SK-N-SH treated with all-trans-retinoic acid at 6 μM for 48 hours (cell line): ENCODE results near the gene CYP3A7.
"Not testable (repeated sequence)": the region's sequence is repeated elsewhere in the genome, so short reads cannot be mapped to it uniquely, and the experiment has no call there.

Experiments used
- ATAC-seq: fragments of 200-7000 bp; cut with Tn5 transposase; 3 replicates; pipeline ENCODE4 v1.9.1; 2020; ENCODE audit warnings: mild to moderate bottlenecking, moderate library complexity
- ARNTL ChIP-seq: fragments of 450-650 bp; formaldehyde crosslinking; IDR thresholded peaks from 2 replicates; pipeline ENCODE4 v1.5.0; 2020; ENCODE audit warnings: low read depth, mild to moderate bottlenecking, moderate library complexity, borderline replicate concordance
- CSDC2 ChIP-seq: fragments of 250-450 bp; sonication (Bioruptor Pico); IDR thresholded peaks from 2 replicates; pipeline ENCODE4 v1.5.0; 2020; ENCODE audit warnings: mild to moderate bottlenecking, moderate library complexity
- ESRRG ChIP-seq: fragments of 250-450 bp; sonication (Bioruptor Pico); IDR thresholded peaks from 2 replicates; pipeline ENCODE4 v1.6.1; 2021; ENCODE audit warnings: mild to moderate bottlenecking
- ISL1 ChIP-seq: fragments of 250-450 bp; sonication (Bioruptor Pico); IDR thresholded peaks from 2 replicates; pipeline ENCODE4 v2.1.2; 2022; ENCODE audit warnings: mild to moderate bottlenecking, moderate library complexity
- OSR1 ChIP-seq: fragments of 250-450 bp; sonication (Bioruptor Pico); IDR thresholded peaks from 2 replicates; pipeline ENCODE4 v1.8.0; 2022; ENCODE audit warnings: moderate library complexity, mild to moderate bottlenecking, inconsistent platforms
- PPARA ChIP-seq: fragments of 250-450 bp; sonication (Bioruptor Pico); IDR thresholded peaks from 2 replicates; pipeline ENCODE4 v1.5.0; 2020; ENCODE audit warnings: mild to moderate bottlenecking, borderline replicate concordance
- RARB ChIP-seq: fragments of 250-450 bp; sonication (Bioruptor Pico); IDR thresholded peaks from 2 replicates; pipeline ENCODE4 v1.8.0; 2021; ENCODE audit warnings: mild to moderate bottlenecking, moderate library complexity
- SNAI2 ChIP-seq: fragments of 250-450 bp; sonication (Bioruptor Pico); IDR thresholded peaks from 2 replicates; pipeline ENCODE4 v1.5.0; 2020; ENCODE audit warnings: mild to moderate bottlenecking, moderate library complexity
- TCF4 ChIP-seq: fragments of 250-450 bp; sonication (Bioruptor Pico); IDR thresholded peaks from 2 replicates; pipeline ENCODE4 v1.8.0; 2021; ENCODE audit warnings: mild to moderate bottlenecking, moderate library complexity, borderline replicate concordance
- ZC3H10 ChIP-seq: fragments of 250-450 bp; sonication (Bioruptor Pico); IDR thresholded peaks from 2 replicates; pipeline ENCODE4 v1.5.1; 2021; ENCODE audit warnings: mild to moderate bottlenecking, moderate library complexity
- ZFP3 ChIP-seq: fragments of 250-450 bp; sonication (Bioruptor Pico); IDR thresholded peaks from 2 replicates; pipeline ENCODE4 v1.5.0; 2020; ENCODE audit warnings: mild to moderate bottlenecking, moderate library complexity
- ZFP30 ChIP-seq: fragments of 450-650 bp; formaldehyde crosslinking; IDR thresholded peaks from 2 replicates; pipeline ENCODE4 v1.5.0; 2022; ENCODE audit warnings: mild to moderate bottlenecking, moderate library complexity
- ZNF565 ChIP-seq: fragments of 450-650 bp; formaldehyde crosslinking; conservative IDR thresholded peaks from 2 replicates; pipeline ENCODE4 v1.5.0; 2020; ENCODE audit warnings: low read depth, mild to moderate bottlenecking, moderate library complexity
- ZNF8 ChIP-seq: fragments of 450-650 bp; formaldehyde crosslinking; IDR thresholded peaks from 2 replicates; pipeline ENCODE4 v1.5.0; 2020; ENCODE audit warnings: mild to moderate bottlenecking, moderate library complexity
- TF ChIP-seq, protein P1 (sequence below): fragments of 250-450 bp; sonication (Bioruptor Pico); IDR thresholded peaks from 2 replicates; pipeline ENCODE4 v1.5.1; 2020; ENCODE audit warnings: low read depth, mild to moderate bottlenecking, moderate library complexity
- TF ChIP-seq, protein P2 (sequence below): fragments of 250-450 bp; sonication (Bioruptor Pico); IDR thresholded peaks from 2 replicates; pipeline ENCODE4 v1.5.1; 2021; ENCODE audit warnings: mild to moderate bottlenecking, moderate library complexity
- TF ChIP-seq, protein P3 (sequence below): fragments of 250-450 bp; sonication (Bioruptor Pico); IDR thresholded peaks from 2 replicates; pipeline ENCODE4 v1.5.0; 2020; ENCODE audit warnings: mild to moderate bottlenecking, moderate library complexity
- TF ChIP-seq, protein P4 (sequence below): fragments of 250-450 bp; sonication (Bioruptor Pico); IDR thresholded peaks from 2 replicates; pipeline ENCODE4 v1.8.0; 2021; ENCODE audit warnings: low read depth, mild to moderate bottlenecking, moderate library complexity, borderline replicate concordance
- TF ChIP-seq, protein P5 (sequence below): fragments of 250-450 bp; sonication (Bioruptor Pico); IDR thresholded peaks from 2 replicates; pipeline ENCODE4 v1.8.0; 2020; ENCODE audit warnings: mild to moderate bottlenecking, moderate library complexity, borderline replicate concordance

The CYP3A7 gene

DNA sequence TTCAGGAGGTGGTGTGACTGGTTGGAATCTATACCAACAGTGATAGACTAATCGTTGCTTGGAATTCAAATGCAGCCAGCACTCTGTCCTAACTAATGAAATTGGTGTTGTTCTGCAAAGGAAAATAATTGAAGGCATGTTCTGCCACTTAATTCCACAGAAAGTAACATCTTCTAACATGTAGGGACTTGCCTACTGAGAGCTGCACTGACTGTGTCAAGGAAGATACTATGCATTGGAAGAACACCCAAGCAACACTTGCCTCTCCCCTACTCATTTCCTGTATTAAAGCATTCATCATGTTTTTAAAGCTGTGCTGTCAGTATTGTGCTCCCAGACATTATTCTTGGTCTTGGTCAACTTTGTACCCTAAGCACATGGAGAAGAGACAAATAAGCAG lies 2.7 kb upstream of the CYP3A7 start (continued):
- TF ChIP-seq ARNTL (no peak), OSR1 (CRISPR knock-in tag) (no peak), RARB (CRISPR knock-in tag) (no peak), ZNF8 (no peak), ZNF565 (no peak), ISL1 (CRISPR knock-in tag) (no peak), TCF4 (no peak), CSDC2 (CRISPR knock-in tag) (no peak), ZC3H10 (CRISPR knock-in tag) (no peak), ESRRG (CRISPR knock-in tag) (no peak), SNAI2 (CRISPR knock-in tag) (no peak)
- TF ChIP-seq, protein P1, sequence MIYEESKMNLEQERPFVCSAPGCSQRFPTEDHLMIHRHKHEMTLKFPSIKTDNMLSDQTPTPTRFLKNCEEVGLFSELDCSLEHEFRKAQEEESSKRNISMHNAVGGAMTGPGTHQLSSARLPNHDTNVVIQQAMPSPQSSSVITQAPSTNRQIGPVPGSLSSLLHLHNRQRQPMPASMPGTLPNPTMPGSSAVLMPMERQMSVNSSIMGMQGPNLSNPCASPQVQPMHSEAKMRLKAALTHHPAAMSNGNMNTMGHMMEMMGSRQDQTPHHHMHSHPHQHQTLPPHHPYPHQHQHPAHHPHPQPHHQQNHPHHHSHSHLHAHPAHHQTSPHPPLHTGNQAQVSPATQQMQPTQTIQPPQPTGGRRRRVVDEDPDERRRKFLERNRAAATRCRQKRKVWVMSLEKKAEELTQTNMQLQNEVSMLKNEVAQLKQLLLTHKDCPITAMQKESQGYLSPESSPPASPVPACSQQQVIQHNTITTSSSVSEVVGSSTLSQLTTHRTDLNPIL (CRISPR knock-in tag) = no peak

DNA sequence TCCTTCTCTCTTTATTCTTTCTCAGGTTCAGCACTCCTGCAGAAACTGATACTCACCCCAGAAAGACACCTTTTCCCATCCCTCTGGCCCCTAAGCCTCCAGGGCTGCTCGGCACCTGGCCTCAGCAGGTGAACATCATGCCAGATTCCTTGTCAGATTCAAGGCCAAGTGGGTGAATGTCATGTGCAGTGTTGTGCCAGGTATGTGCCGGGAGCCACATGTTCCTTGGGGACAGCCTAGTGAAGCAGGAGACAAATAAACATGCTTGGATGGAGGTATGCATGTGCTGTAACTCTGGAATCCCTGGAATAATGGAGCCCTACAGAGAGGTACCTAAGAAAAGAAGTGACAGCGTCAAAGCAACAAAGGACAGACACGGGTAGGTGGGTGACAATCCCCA lies 1.7 kb upstream of the CYP3A7 start:
- ATAC-seq = not testable (repeated sequence)

DNA sequence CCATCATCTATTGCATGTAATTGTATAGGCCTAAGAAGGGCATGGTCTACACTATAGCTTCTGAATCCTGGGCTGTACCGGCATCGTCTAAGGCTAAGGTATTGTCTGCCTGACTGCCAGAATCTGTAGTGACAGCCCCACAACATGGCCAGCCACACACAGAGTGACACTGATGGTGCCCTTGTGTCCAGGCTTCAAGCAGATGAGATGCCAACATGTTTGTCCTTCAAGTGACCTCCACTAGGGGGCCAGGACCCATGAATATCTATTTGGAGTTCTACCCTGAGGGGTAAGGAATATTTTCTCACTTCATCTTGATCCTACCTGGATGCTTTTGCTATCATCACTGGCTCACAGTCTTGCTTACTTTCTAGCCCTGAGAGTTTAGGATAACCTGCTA lies 1.5 kb downstream of the CYP3A7 start:
- TF ChIP-seq, protein P2, sequence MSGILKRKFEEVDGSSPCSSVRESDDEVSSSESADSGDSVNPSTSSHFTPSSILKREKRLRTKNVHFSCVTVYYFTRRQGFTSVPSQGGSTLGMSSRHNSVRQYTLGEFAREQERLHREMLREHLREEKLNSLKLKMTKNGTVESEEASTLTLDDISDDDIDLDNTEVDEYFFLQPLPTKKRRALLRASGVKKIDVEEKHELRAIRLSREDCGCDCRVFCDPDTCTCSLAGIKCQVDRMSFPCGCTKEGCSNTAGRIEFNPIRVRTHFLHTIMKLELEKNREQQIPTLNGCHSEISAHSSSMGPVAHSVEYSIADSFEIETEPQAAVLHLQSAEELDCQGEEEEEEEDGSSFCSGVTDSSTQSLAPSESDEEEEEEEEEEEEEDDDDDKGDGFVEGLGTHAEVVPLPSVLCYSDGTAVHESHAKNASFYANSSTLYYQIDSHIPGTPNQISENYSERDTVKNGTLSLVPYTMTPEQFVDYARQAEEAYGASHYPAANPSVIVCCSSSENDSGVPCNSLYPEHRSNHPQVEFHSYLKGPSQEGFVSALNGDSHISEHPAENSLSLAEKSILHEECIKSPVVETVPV = no peak
- TF ChIP-seq, protein P3, sequence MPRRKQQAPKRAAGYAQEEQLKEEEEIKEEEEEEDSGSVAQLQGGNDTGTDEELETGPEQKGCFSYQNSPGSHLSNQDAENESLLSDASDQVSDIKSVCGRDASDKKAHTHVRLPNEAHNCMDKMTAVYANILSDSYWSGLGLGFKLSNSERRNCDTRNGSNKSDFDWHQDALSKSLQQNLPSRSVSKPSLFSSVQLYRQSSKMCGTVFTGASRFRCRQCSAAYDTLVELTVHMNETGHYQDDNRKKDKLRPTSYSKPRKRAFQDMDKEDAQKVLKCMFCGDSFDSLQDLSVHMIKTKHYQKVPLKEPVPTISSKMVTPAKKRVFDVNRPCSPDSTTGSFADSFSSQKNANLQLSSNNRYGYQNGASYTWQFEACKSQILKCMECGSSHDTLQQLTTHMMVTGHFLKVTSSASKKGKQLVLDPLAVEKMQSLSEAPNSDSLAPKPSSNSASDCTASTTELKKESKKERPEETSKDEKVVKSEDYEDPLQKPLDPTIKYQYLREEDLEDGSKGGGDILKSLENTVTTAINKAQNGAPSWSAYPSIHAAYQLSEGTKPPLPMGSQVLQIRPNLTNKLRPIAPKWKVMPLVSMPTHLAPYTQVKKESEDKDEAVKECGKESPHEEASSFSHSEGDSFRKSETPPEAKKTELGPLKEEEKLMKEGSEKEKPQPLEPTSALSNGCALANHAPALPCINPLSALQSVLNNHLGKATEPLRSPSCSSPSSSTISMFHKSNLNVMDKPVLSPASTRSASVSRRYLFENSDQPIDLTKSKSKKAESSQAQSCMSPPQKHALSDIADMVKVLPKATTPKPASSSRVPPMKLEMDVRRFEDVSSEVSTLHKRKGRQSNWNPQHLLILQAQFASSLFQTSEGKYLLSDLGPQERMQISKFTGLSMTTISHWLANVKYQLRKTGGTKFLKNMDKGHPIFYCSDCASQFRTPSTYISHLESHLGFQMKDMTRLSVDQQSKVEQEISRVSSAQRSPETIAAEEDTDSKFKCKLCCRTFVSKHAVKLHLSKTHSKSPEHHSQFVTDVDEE (CRISPR knock-in tag) = no peak
- TF ChIP-seq ARNTL (no peak), ESRRG (CRISPR knock-in tag) (no peak), ZFP30 (CRISPR knock-in tag) (no peak), ZC3H10 (CRISPR knock-in tag) (no peak), PPARA (no peak), CSDC2 (CRISPR knock-in tag) (no peak), RARB (CRISPR knock-in tag) (no peak), ZFP3 (CRISPR knock-in tag) (no peak), SNAI2 (CRISPR knock-in tag) (no peak), TCF4 (no peak), ISL1 (CRISPR knock-in tag) (no peak), ZNF565 (no peak)
- TF ChIP-seq, protein P1 (CRISPR knock-in tag) = no peak
- TF ChIP-seq, protein P4, sequence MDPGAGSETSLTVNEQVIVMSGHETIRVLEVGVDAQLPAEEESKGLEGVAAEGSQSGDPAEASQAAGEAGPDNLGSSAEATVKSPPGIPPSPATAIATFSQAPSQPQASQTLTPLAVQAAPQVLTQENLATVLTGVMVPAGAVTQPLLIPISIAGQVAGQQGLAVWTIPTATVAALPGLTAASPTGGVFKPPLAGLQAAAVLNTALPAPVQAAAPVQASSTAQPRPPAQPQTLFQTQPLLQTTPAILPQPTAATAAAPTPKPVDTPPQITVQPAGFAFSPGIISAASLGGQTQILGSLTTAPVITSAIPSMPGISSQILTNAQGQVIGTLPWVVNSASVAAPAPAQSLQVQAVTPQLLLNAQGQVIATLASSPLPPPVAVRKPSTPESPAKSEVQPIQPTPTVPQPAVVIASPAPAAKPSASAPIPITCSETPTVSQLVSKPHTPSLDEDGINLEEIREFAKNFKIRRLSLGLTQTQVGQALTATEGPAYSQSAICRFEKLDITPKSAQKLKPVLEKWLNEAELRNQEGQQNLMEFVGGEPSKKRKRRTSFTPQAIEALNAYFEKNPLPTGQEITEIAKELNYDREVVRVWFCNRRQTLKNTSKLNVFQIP (CRISPR knock-in tag) = no peak
- TF ChIP-seq, protein P5, sequence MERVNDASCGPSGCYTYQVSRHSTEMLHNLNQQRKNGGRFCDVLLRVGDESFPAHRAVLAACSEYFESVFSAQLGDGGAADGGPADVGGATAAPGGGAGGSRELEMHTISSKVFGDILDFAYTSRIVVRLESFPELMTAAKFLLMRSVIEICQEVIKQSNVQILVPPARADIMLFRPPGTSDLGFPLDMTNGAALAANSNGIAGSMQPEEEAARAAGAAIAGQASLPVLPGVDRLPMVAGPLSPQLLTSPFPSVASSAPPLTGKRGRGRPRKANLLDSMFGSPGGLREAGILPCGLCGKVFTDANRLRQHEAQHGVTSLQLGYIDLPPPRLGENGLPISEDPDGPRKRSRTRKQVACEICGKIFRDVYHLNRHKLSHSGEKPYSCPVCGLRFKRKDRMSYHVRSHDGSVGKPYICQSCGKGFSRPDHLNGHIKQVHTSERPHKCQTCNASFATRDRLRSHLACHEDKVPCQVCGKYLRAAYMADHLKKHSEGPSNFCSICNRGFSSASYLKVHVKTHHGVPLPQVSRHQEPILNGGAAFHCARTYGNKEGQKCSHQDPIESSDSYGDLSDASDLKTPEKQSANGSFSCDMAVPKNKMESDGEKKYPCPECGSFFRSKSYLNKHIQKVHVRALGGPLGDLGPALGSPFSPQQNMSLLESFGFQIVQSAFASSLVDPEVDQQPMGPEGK (CRISPR knock-in tag) = no peak
- ATAC-seq = no peak
